Liver (tissue), 9 donors: ENCODE measurements around the gene RHOXF1. TPM values are rescaled to one million over a fixed set of nuclear protein-coding genes. Genes with fewer than 3 reads are reported as not detected.

Source experiments
- DNase-seq: peaks from one replicate; pipeline ENCODE4 v3.0.0-alpha.2; 2017; ENCODE audit warnings: low spot score
- H3K27ac ChIP-seq, 2 donors: one replicate each; pipeline ENCODE4 v1.7.0; 2013; ENCODE audit warnings: inconsistent platforms in 2 of 2, low read length in 2 of 2, control low read depth in 1 of 2, low read depth in 1 of 2, mild to moderate bottlenecking in 1 of 2
- H3K27me3 ChIP-seq, 4 donors: one replicate each; pipeline versions ENCODE4 v1.6.1 to v1.7.0; 2013; ENCODE audit warnings: low read length in 3 of 4, inconsistent platforms in 1 of 4, mild to moderate bottlenecking in 1 of 4, moderate library complexity in 1 of 4; ENCODE audit not compliant: control insufficient read depth in 4 of 4, insufficient read depth in 4 of 4
- H3K36me3 ChIP-seq, 4 donors: one replicate each; pipeline versions ENCODE4 v1.6.1 to v1.7.0; 2013; ENCODE audit warnings: low read length in 3 of 4, mild to moderate bottlenecking in 3 of 4, low read depth in 1 of 4, moderate library complexity in 1 of 4; ENCODE audit not compliant: control insufficient read depth in 4 of 4, insufficient read depth in 3 of 4
- H3K4me1 ChIP-seq, 4 donors: one replicate each; pipeline versions ENCODE4 v1.6.1 to v1.7.0; 2013; ENCODE audit warnings: low read length in 3 of 4, mild to moderate bottlenecking in 3 of 4, moderate library complexity in 1 of 4; ENCODE audit not compliant: control insufficient read depth in 4 of 4, insufficient read depth in 4 of 4
- H3K4me3 ChIP-seq, 3 donors: one replicate each; pipeline versions ENCODE4 v1.6.1 to v1.7.0; 2013; ENCODE audit warnings: low read length in 3 of 3, control low read depth in 1 of 3, low read depth in 1 of 3, mild to moderate bottlenecking in 1 of 3
- H3K9ac ChIP-seq, 2 donors: one replicate each; pipeline ENCODE4 v1.7.0; 2013; ENCODE audit warnings: low read length in 2 of 2, mild to moderate bottlenecking in 2 of 2, moderate library complexity in 2 of 2, control low read depth in 1 of 2, low read depth in 1 of 2
- H3K9me3 ChIP-seq, 4 donors: one replicate each; pipeline versions ENCODE4 v1.6.1 to v1.7.0; 2013; ENCODE audit warnings: low read length in 3 of 4; ENCODE audit not compliant: control insufficient read depth in 4 of 4
- CTCF ChIP-seq: fragments of 150-350 bp; IDR thresholded peaks from 2 replicates; pipeline ENCODE4 v1.5.1; 2017; ENCODE audit warnings: improper control_type of control experiment, low read depth, low read length; ENCODE audit not compliant: missing input control
- FOXA2 ChIP-seq: IDR thresholded peaks from 2 replicates; pipeline ENCODE4 v1.6.1; 2016; ENCODE audit warnings: antibody characterized with exemption
- MAX ChIP-seq: IDR thresholded peaks from 2 replicates; pipeline ENCODE4 v1.6.1; 2016; ENCODE audit warnings: antibody characterized with exemption
- NR2F2 ChIP-seq: IDR thresholded peaks from 2 replicates; pipeline ENCODE4 v1.6.1; 2016; ENCODE audit warnings: antibody characterized with exemption
- RAD21 ChIP-seq, 2 donors: IDR thresholded peaks; 2 replicates each; pipeline ENCODE4 v1.6.1; 2016; ENCODE audit warnings: antibody characterized with exemption in 2 of 2, mild to moderate bottlenecking in 2 of 2
- REST ChIP-seq: IDR thresholded peaks from 2 replicates; pipeline ENCODE4 v1.6.1; 2016; ENCODE audit warnings: antibody characterized with exemption, mild to moderate bottlenecking
- RXRA ChIP-seq, 2 donors: IDR thresholded peaks; 2 replicates each; pipeline ENCODE4 v1.6.1; 2017 to 2018; ENCODE audit warnings: antibody characterized with exemption in 2 of 2, mild to moderate bottlenecking in 1 of 2
- SP1 ChIP-seq: IDR thresholded peaks from 2 replicates; pipeline ENCODE4 v1.6.1; 2018; ENCODE audit warnings: antibody characterized with exemption, mild to moderate bottlenecking
- ZBTB33 ChIP-seq: IDR thresholded peaks from 2 replicates; pipeline ENCODE4 v1.6.1; 2016; ENCODE audit warnings: antibody characterized with exemption
- WGBS: extraction: QIAGEN DNeasy Blood & Tissue Kit; methylation state at CpG from one replicate; pipeline ENCODE4 v1.1.7; 2013; 5-methylcytosine and 5-hydroxymethylcytosine counted together
- polyA plus RNA-seq, 2 donors: library from polyadenylated mRNA; stranded (reverse) in 1 of 2; unstranded in 1 of 2; fragments of 200-250 nt in 1 of 2; fragments of >200 nt in 1 of 2; fragmentation: Nextera tagmentation in 1 of 2; extraction: Ambion mirVana in 1 of 2; gene quantifications; one replicate each; pipeline versions ENCODE4 v1.2.1 to v1.2.3, GENCODE V29; 2013 to 2015
- total RNA-seq, 2 donors: library from RNA; depleted of rRNA; stranded (reverse); fragments of >200 nt; gene quantifications; one replicate each; pipeline ENCODE4 v1.2.3, GENCODE V29; 2014
- donor health status: healthy.
- donor health status: healthy.
- donor health status: healthy.
- donor health status: healthy.
- donor health status: healthy.

RHOXF1 gene
- total and polyA plus RNA-seq, 4 donors = not detected

- no peaks in the 10 kb centered on the region for H3K36me3 ChIP-seq
- H3K4me3 ChIP-seq = no peak overlapping the region
- 28% methylated on average over 12 of the region's 12 CpGs for WGBS
- no peak overlapping the region for H3K27ac ChIP-seq
- H3K9ac ChIP-seq = no peak overlapping the region
- H3K27me3 ChIP-seq = no peaks in the 10 kb centered on the region
- TF ChIP-seq FOXA2 (no peak), RAD21 (IDR thresholded peaks at IDR 0.05) (no peak), SP1 (peak; percentile 32), REST (no peak), MAX (no peak), CTCF (no peak), RXRA (IDR thresholded peaks at IDR 0.05) (peak in 1 of 2 donors; percentile 29), ZBTB33 (no peak), NR2F2 (no peak)
- peaks cover 0 to 10% (median 3%) of the 10 kb centered on the region in 4 donors for H3K4me1 ChIP-seq
- no peaks in the 10 kb centered on the region for H3K9me3 ChIP-seq
- DNase-seq = no peak
Observed at GRCh38 chrX:120144178-120144844, 28.6 kb upstream of the RHOXF1 start.

- H3K27ac ChIP-seq = no peak overlapping the region
- no peaks in the 10 kb centered on the region for H3K9me3 ChIP-seq
- H3K9ac ChIP-seq = no peak overlapping the region
- no peak for TF ChIP-seq MAX
- no peaks in the 10 kb centered on the region for H3K27me3 ChIP-seq
- DNase-seq = no peak
- WGBS = 84% methylated on average over 11 of the region's 11 CpGs
- H3K4me3 ChIP-seq = no peak overlapping the region
- H3K4me1 ChIP-seq = peaks cover 0 to 6% (median 3%) of the 10 kb centered on the region in 4 donors
- H3K36me3 ChIP-seq = no peaks in the 10 kb centered on the region
Observed at GRCh38 chrX:120140293-120140981, 24.7 kb upstream of the RHOXF1 start.
